HepG2 (cell line): ENCODE results near the gene COPS6. TPM values are rescaled to one million over a fixed set of nuclear protein-coding genes. Genes with fewer than 3 reads are reported as not detected.
A peak's percentile ranks its signal among the peaks of the same experiment; 100 is the strongest.

Source experiments
- ATAC-seq: fragments of 200-7000 bp; cut with Tn5 transposase; 3 replicates; pipeline ENCODE4 v1.9.1; 2020; ENCODE audit warnings: mild to moderate bottlenecking, moderate library complexity
- BruUV-seq: library from RNA; stranded (reverse); fragments of 400-500 nt; replicated peaks from 2 replicates; lab custom pipeline; 2021; lab: Mats Ljungman, UMichigan
- CTCF ChIA-PET: fragments of 300-600 bp; formaldehyde crosslinking; extraction: SDS; loops from one replicate; lab custom pipeline; 2021; ENCODE audit warnings: low total read pairs, inconsistent platforms, low intra/inter-chr PET ratio; lab: Yijun Ruan, JAX
- POLR2A ChIA-PET: fragments of 350-600 bp; sonication (Branson Sonifier 250); formaldehyde crosslinking; loops from one replicate; lab custom pipeline; 2020; ENCODE audit warnings: antibody characterized with exemption, inconsistent platforms; lab: Yijun Ruan, JAX
- DNase-seq: peaks from one replicate; pipeline ENCODE4 v3.0.0-alpha.2; 2015; ENCODE audit warnings: low spot score
- FAIRE-seq: peaks from 3 replicates; lab custom pipeline; 2011; peaks lifted over from hg19 to GRCh38; lab: Jason Lieb, UNC
- H2AFZ ChIP-seq: one replicate; pipeline ENCODE4 v1.6.1; 2011; ENCODE audit warnings: low read length, inconsistent platforms
- H3K27ac ChIP-seq: fragments of 300-600 bp; 3 replicates; pipeline ENCODE4 v1.8.0; 2011; ENCODE audit warnings: mixed run types, mild to moderate bottlenecking, mixed read lengths, low read length, inconsistent platforms; ENCODE audit not compliant: insufficient read depth; ENCODE audit errors: extremely low read length
- H3K27me3 ChIP-seq, 2 experiments: fragments of 200-600 bp in 1 of 2; 2 replicates in 1 of 2; 3 replicates in 1 of 2; pipeline versions ENCODE4 v1.6.0 to v1.8.0; 2011; ENCODE audit warnings: low read length in 2 of 2, mild to moderate bottlenecking in 2 of 2, moderate library complexity in 2 of 2, inconsistent platforms in 1 of 2; ENCODE audit not compliant: insufficient read depth in 2 of 2, control insufficient read depth in 1 of 2
- H3K36me3 ChIP-seq, 2 experiments: fragments of 200-600 bp in 1 of 2; replicated peaks in 1 of 2; 2 replicates in 1 of 2; 3 replicates in 1 of 2; pipeline versions ENCODE4 v1.5.1 to v1.8.0; 2011; ENCODE audit warnings: low read length in 2 of 2, inconsistent platforms in 1 of 2; ENCODE audit not compliant: insufficient read depth in 2 of 2, control insufficient read depth in 1 of 2
- H3K4me1 ChIP-seq: 2 replicates; pipeline ENCODE4 v1.5.1; 2012; ENCODE audit warnings: low read length, inconsistent platforms; ENCODE audit not compliant: insufficient read depth
- H3K4me2 ChIP-seq: 2 replicates; pipeline ENCODE4 v1.6.0; 2011; ENCODE audit warnings: low read depth, low read length, inconsistent platforms
- H3K4me3 ChIP-seq, 3 experiments: fragments of 200-600 bp in 1 of 3; sonication (generic), shearing (Covaris generic) in 1 of 3; replicated peaks in 1 of 3; 2 replicates each; pipeline ENCODE4 v1.5.1; 2011 to 2016; ENCODE audit warnings: low read length in 3 of 3, inconsistent platforms in 2 of 3, low read depth in 2 of 3, mild to moderate bottlenecking in 2 of 3, control low read depth in 1 of 3, mixed read lengths in 1 of 3; ENCODE audit not compliant: insufficient read depth in 1 of 3
- H3K79me2 ChIP-seq: one replicate; pipeline ENCODE4 v1.6.1; 2011; ENCODE audit warnings: low read length, inconsistent platforms; ENCODE audit not compliant: insufficient read depth
- H3K9ac ChIP-seq: 2 replicates; pipeline ENCODE4 v1.6.0; 2011; ENCODE audit warnings: mild to moderate bottlenecking, low read depth, low read length, inconsistent platforms; ENCODE audit not compliant: insufficient read depth
- H3K9me3 ChIP-seq: 2 replicates; pipeline ENCODE4 v1.5.1; 2012; ENCODE audit warnings: mild to moderate bottlenecking, low read length
- H4K20me1 ChIP-seq: 2 replicates; pipeline ENCODE4 v1.6.0; 2011; ENCODE audit warnings: inconsistent platforms, mild to moderate bottlenecking, low read length, moderate library complexity; ENCODE audit not compliant: insufficient read depth
- ELF3 ChIP-seq: IDR thresholded peaks from 2 replicates; pipeline ENCODE4 v1.6.1; 2016; ENCODE audit warnings: missing genetic modification reagents, missing compliant biosample characterization
- HNF4A ChIP-seq: sonication (generic); formaldehyde crosslinking; IDR thresholded peaks from 2 replicates; pipeline ENCODE4 v1.4.0; 2020; ENCODE audit warnings: missing genetic modification reagents
- KDM1A ChIP-seq: IDR thresholded peaks from 2 replicates; pipeline ENCODE4 v1.6.1; 2016; ENCODE audit warnings: missing compliant biosample characterization
- KMT2A ChIP-seq: sonication (generic); formaldehyde crosslinking; IDR thresholded peaks from 2 replicates; pipeline ENCODE4 v1.4.0; 2020; ENCODE audit warnings: missing genetic modification reagents
- POLR2AphosphoS5 ChIP-seq: IDR thresholded peaks from 2 replicates; pipeline ENCODE4 v1.6.1; 2012; ENCODE audit warnings: low read depth, low read length
- SSRP1 ChIP-seq: IDR thresholded peaks from 2 replicates; pipeline ENCODE4 v1.6.1; 2016; ENCODE audit warnings: control low read depth
- STAG1 ChIP-seq: sonication (generic); formaldehyde crosslinking; IDR thresholded peaks from 2 replicates; pipeline ENCODE4 v1.4.0; 2020; ENCODE audit warnings: missing genetic modification reagents
- TFDP1 ChIP-seq: IDR thresholded peaks from 2 replicates; pipeline ENCODE4 v1.6.1; 2016; ENCODE audit warnings: missing compliant biosample characterization, missing genetic modification reagents, borderline replicate concordance
- THAP11 ChIP-seq: IDR thresholded peaks from 2 replicates; pipeline ENCODE4 v1.6.1; 2016; ENCODE audit warnings: missing biosample characterization, missing genetic modification reagents
- YY1 ChIP-seq: IDR thresholded peaks from 2 replicates; pipeline ENCODE4 v1.6.1; 2011; ENCODE audit warnings: low read length, low read depth, moderate library complexity, mild to moderate bottlenecking; ENCODE audit not compliant: insufficient read depth, insufficient replicate concordance
- ZBTB34 ChIP-seq: sonication (generic); formaldehyde crosslinking; IDR thresholded peaks from 2 replicates; pipeline ENCODE4 v1.8.0; 2022; ENCODE audit warnings: mild to moderate bottlenecking, missing genetic modification reagents
- ZFP91 ChIP-seq: sonication (generic); formaldehyde crosslinking; IDR thresholded peaks from 2 replicates; pipeline ENCODE4 v1.9.0; 2022; ENCODE audit warnings: missing genetic modification reagents, mild to moderate bottlenecking, borderline replicate concordance
- ZNF160 ChIP-seq: sonication (generic); formaldehyde crosslinking; IDR thresholded peaks from 2 replicates; pipeline ENCODE4 v1.8.0; 2022; ENCODE audit warnings: mild to moderate bottlenecking, inconsistent platforms, missing genetic modification reagents
- ZNF574 ChIP-seq: sonication (generic); formaldehyde crosslinking; IDR thresholded peaks from 2 replicates; pipeline ENCODE4 v1.4.0; 2020; ENCODE audit warnings: missing genetic modification reagents
- ZNF747 ChIP-seq: sonication (generic); formaldehyde crosslinking; IDR thresholded peaks from 2 replicates; pipeline ENCODE4 v1.8.1; 2023; ENCODE audit warnings: missing genetic modification reagents, mild to moderate bottlenecking, borderline replicate concordance
- WGBS: methylation state at CpG from one replicate; pipeline ENCODE4 v1.1.6; 2017; ENCODE audit warnings: low lambda C conversion rate; 5-methylcytosine and 5-hydroxymethylcytosine counted together
- in situ Hi-C: cut with HindIII; loops from 2 replicates; pipeline ENCODE4 v1.10.0; 2017; ENCODE audit warnings: low pct_unique_long_range_greater_than_20kb; ENCODE audit not compliant: extremely low pct_ligation_motif_present
- intact Hi-C: fragments of 100-400 bp; cut with micrococcal nuclease; formaldehyde crosslinking; loops from one replicate; pipeline ENCODE4 v1.10.0; 2022; ENCODE audit not compliant: unreplicated experiment
- polyA plus RNA-seq, 8 experiments: library from polyadenylated mRNA; depleted of rRNA in 3 of 8; stranded (reverse) in 7 of 8; unstranded in 1 of 8; fragments of >200 nt; fragmentation: Illumina TruSeq in 4 of 8; extraction: Trizol in 4 of 8; gene quantifications; 2 replicates each; pipeline versions ENCODE4 v1.2.1 to v1.2.3, GENCODE V29; 2011 to 2016; ENCODE audit warnings: low read depth in 4 of 8, missing spikeins in 1 of 8, mixed read lengths in 1 of 8; ENCODE audit not compliant: insufficient read depth in 1 of 8
- total RNA-seq, 5 experiments: library from RNA; depleted of rRNA; stranded (reverse); fragments of >200 nt; fragmentation: Illumina TruSeq; extraction: Trizol; gene quantifications; 2 replicates each; pipeline ENCODE4 v1.2.3, GENCODE V29; 2016; ENCODE audit warnings: low read depth in 1 of 5

COPS6 gene
- total and polyA plus RNA-seq, 2 of the 13 experiments (the other 11 are each of a cell fraction or from before 2014, with no cell fraction given): 33.4 to 117 TPM

GRCh38 chr7:100130608-100131453 lies 42.1 kb downstream of the COPS6 start:
- peak overlapping the region; percentile 62 for H3K27ac ChIP-seq
- peak overlapping the region; percentile 37 for H2AFZ ChIP-seq
- H3K4me2 ChIP-seq: peak overlapping the region; percentile 80
- no peaks in the 10 kb centered on the region for H3K27me3 ChIP-seq
- DNase-seq (peak; percentile 54), ATAC-seq (peak; percentile 10), FAIRE-seq (no peak)
- H3K9me3 ChIP-seq: no peaks in the 10 kb centered on the region
- no TSS peak for BruUV-seq
- intact Hi-C loops (no loop called here), in situ Hi-C loops (loop anchor here (5.0 kb wide), 1 partner anchor 81 kb away; no protein-coding TSS in a partner anchor)
- H3K4me3 ChIP-seq: peak overlapping the region in 2 of 3 experiments; percentile 21 to 61; a peak in 4 of 6 replicates
- 5% methylated on average over 23 of the region's 24 CpGs for WGBS
- POLR2A ChIA-PET: interaction anchor here (1.4 to 3.7 kb wide), 2 partner anchors 12 to 30 kb away, joined by 3 to 26 read pairs; partner anchors contain the start of genes AP4M1 and MCM7
- peaks cover 5% of the 10 kb centered on the region for H3K79me2 ChIP-seq
- CTCF ChIA-PET: interaction anchor here (1.9 kb wide), 1 partner anchor 21 kb away, joined by 5 read pairs; no protein-coding TSS in a partner anchor
- H4K20me1 ChIP-seq: no peaks in the 10 kb centered on the region
- H3K36me3 ChIP-seq: no peaks in the 10 kb centered on the region
- H3K4me1 ChIP-seq: peaks cover 38% of the 10 kb centered on the region
- H3K9ac ChIP-seq: peak overlapping the region; percentile 67
- TF ChIP-seq ZNF574 (peak; percentile 48), ZFP91 (CRISPR knock-in tag) (peak; percentile 62; the same call in 1 of the 2 replicates), HNF4A (CRISPR knock-in tag) (peak; percentile 24; the same call in 1 of the 2 replicates), ZBTB34 (CRISPR knock-in tag) (0 out of 2 replicates have a peak, but pooled peaks have one; percentile 31), TFDP1 (no peak), ZNF160 (CRISPR knock-in tag) (no peak), STAG1 (CRISPR knock-in tag) (peak; percentile 85), SSRP1 (CRISPR knock-in tag) (no peak), ZNF747 (CRISPR knock-in tag) (no peak), POLR2AphosphoS5 (no peak), THAP11 (CRISPR knock-in tag) (0 out of 2 replicates have a peak, but pooled peaks have one; percentile 29), ELF3 (CRISPR knock-in tag) (0 out of 2 replicates have a peak, but pooled peaks have one; percentile 20), KMT2A (CRISPR knock-in tag) (0 out of 2 replicates have a peak, but pooled peaks have one; percentile 34), YY1 (no peak), KDM1A (CRISPR knock-in tag) (peak; percentile 84; the same call in 1 of the 2 replicates)
